CD14-positive monocyte (primary cell): ENCODE data around the gene OR13J1. TPM values are rescaled to one million over a fixed set of nuclear protein-coding genes. Genes with fewer than 3 reads are reported as not detected.
"Not testable (repeated sequence)": the region's sequence is repeated elsewhere in the genome, so short reads cannot be mapped to it uniquely, and the experiment has no call there.

Source experiments
- DNase-seq, 3 donors: peaks; one replicate each; pipeline ENCODE4 v3.0.0-alpha.2; 2011 to 2022
- H2AFZ ChIP-seq: 2 replicates; pipeline ENCODE4 v1.6.0; 2012; ENCODE audit warnings: mild to moderate bottlenecking, low read depth, low read length, inconsistent platforms; ENCODE audit not compliant: insufficient read depth, poor library complexity, severe bottlenecking
- H3K27ac ChIP-seq, 2 donors: 1 replicate in 1 of 2; 2 replicates in 1 of 2; pipeline ENCODE4 v1.5.1; 2012 to 2013; ENCODE audit warnings: low read length in 2 of 2, control low read depth in 1 of 2, inconsistent platforms in 1 of 2, low read depth in 1 of 2, mild to moderate bottlenecking in 1 of 2
- H3K27me3 ChIP-seq, 2 donors: one replicate each; pipeline versions ENCODE4 v1.6.0 to v1.6.1; 2011 to 2013; ENCODE audit warnings: low read length in 2 of 2; ENCODE audit not compliant: control insufficient read depth in 2 of 2, insufficient read depth in 2 of 2
- H3K36me3 ChIP-seq, 2 donors: replicated peaks in 1 of 2; 1 replicate in 1 of 2; 2 replicates in 1 of 2; pipeline versions ENCODE4 v1.5.1 to v1.6.1; 2012 to 2013; ENCODE audit warnings: low read length in 2 of 2, control low read depth in 1 of 2, inconsistent platforms in 1 of 2, mild to moderate bottlenecking in 1 of 2; ENCODE audit not compliant: insufficient read depth in 2 of 2, control insufficient read depth in 1 of 2
- H3K4me1 ChIP-seq, 2 donors: 1 replicate in 1 of 2; 2 replicates in 1 of 2; pipeline versions ENCODE4 v1.5.1 to v1.6.1; 2012 to 2013; ENCODE audit warnings: low read length in 2 of 2, control low read depth in 1 of 2, inconsistent platforms in 1 of 2, mild to moderate bottlenecking in 1 of 2, moderate library complexity in 1 of 2; ENCODE audit not compliant: insufficient read depth in 2 of 2, control insufficient read depth in 1 of 2
- H3K4me2 ChIP-seq: replicated peaks from 2 replicates; pipeline ENCODE3; 2012; ENCODE audit warnings: low read length, moderate library complexity, mild to moderate bottlenecking; ENCODE audit not compliant: poor library complexity, severe bottlenecking; ENCODE audit errors: extremely low read depth
- H3K4me3 ChIP-seq, 3 experiments: fragments of 200-600 bp in 1 of 3; sonication (generic) in 1 of 3; replicated peaks in 1 of 3; 1 replicate in 2 of 3; 2 replicates in 1 of 3; pipeline ENCODE4 v1.5.1; 2011 to 2013; ENCODE audit warnings: low read length in 3 of 3, mild to moderate bottlenecking in 3 of 3, control low read depth in 2 of 3, low read depth in 2 of 3, inconsistent platforms in 1 of 3, moderate library complexity in 1 of 3
- H3K79me2 ChIP-seq: 2 replicates; pipeline ENCODE4 v1.6.0; 2012; ENCODE audit warnings: mild to moderate bottlenecking, control low read depth, inconsistent platforms, low read length, moderate library complexity; ENCODE audit not compliant: insufficient read depth
- H3K9ac ChIP-seq: 2 replicates; pipeline ENCODE4 v1.6.0; 2017; ENCODE audit warnings: low read length, mild to moderate bottlenecking; ENCODE audit not compliant: insufficient read depth, poor library complexity, severe bottlenecking
- H3K9me3 ChIP-seq, 2 donors: replicated peaks in 1 of 2; 1 replicate in 1 of 2; 2 replicates in 1 of 2; pipeline versions ENCODE4 v1.5.1 to v1.6.1; 2012 to 2013; ENCODE audit warnings: low read length in 2 of 2, control low read depth in 1 of 2; ENCODE audit not compliant: control insufficient read depth in 1 of 2, insufficient read depth in 1 of 2
- H4K20me1 ChIP-seq: 2 replicates; pipeline ENCODE4 v1.6.0; 2012; ENCODE audit warnings: mild to moderate bottlenecking, low read length, control low read depth, moderate library complexity; ENCODE audit not compliant: insufficient read depth
- H3K27ac Mint-ChIP-seq, 7 donors: one replicate each; pipeline ENCODE4 v1.8.0; 2020; ENCODE audit warnings: mild to moderate bottlenecking in 7 of 7, mixed read lengths in 7 of 7, moderate library complexity in 6 of 7, inconsistent platforms in 2 of 7
- H3K27me3 Mint-ChIP-seq, 3 donors: one replicate each; pipeline ENCODE4 v1.8.0; 2021 to 2022; ENCODE audit warnings: low read depth in 3 of 3, mild to moderate bottlenecking in 3 of 3, mixed read lengths in 3 of 3, moderate library complexity in 3 of 3, inconsistent platforms in 1 of 3
- H3K36me3 Mint-ChIP-seq, 2 donors: one replicate each; pipeline ENCODE4 v1.8.0; 2020; ENCODE audit warnings: mixed read lengths in 2 of 2, inconsistent platforms in 1 of 2, mild to moderate bottlenecking in 1 of 2
- H3K4me1 Mint-ChIP-seq: one replicate; pipeline ENCODE4 v1.8.0; 2020; ENCODE audit warnings: mild to moderate bottlenecking, mixed read lengths
- H3K4me3 Mint-ChIP-seq, 2 donors: one replicate each; pipeline ENCODE4 v1.8.0; 2020; ENCODE audit warnings: mild to moderate bottlenecking in 2 of 2, mixed read lengths in 2 of 2, moderate library complexity in 1 of 2
- H3K9me3 Mint-ChIP-seq, 7 donors: one replicate each; pipeline ENCODE4 v1.8.0; 2020 to 2022; ENCODE audit warnings: mixed read lengths in 7 of 7, mild to moderate bottlenecking in 6 of 7, moderate library complexity in 6 of 7, inconsistent platforms in 2 of 7
- CTCF ChIP-seq: fragments of 200-600 bp; IDR thresholded peaks from one replicate; pipeline ENCODE4 v1.8.0; 2022; ENCODE audit warnings: antibody characterized with exemption, mild to moderate bottlenecking
- WGBS: methylation state at CpG from one replicate; pipeline ENCODE4 v1.1.5; 2013; ENCODE audit warnings: missing lambda C conversion rate; ENCODE audit not compliant: insufficient coverage; 5-methylcytosine and 5-hydroxymethylcytosine counted together
- intact Hi-C, 2 donors: fragments of 100-400 bp; cut with micrococcal nuclease; formaldehyde crosslinking; loops; one replicate each; pipeline versions ENCODE4 v1.15.0 to v1.15.1; 2023
- polyA plus RNA-seq, 3 donors: library from polyadenylated mRNA; depleted of rRNA in 1 of 3; unstranded in 2 of 3; stranded (reverse) in 1 of 3; fragments of 300-500 nt in 2 of 3; fragments of >200 nt in 1 of 3; fragmentation: Illumina TruSeq in 2 of 3; gene quantifications; 1 replicate in 2 of 3; 2 replicates in 1 of 3; pipeline ENCODE4 v1.2.3, GENCODE V29; 2012 to 2021

Gene OR13J1
- polyA plus RNA-seq, 3 donors: not detected

GRCh38 chr9:35891646-35892045 is 21.4 kb upstream of the OR13J1 start:
- intact Hi-C loops: no loop called here
- peak; percentile 33 to 66 (median 54) for DNase-seq
- H3K9ac ChIP-seq: no peak overlapping the region
- no peak overlapping the region for H3K4me2 ChIP-seq
- Mint-ChIP-seq H3K4me3 (no peak overlapping the region), H3K36me3 (no peaks in the 10 kb centered on the region), H3K9me3 (no peaks in the 10 kb centered on the region), H3K4me1 (peaks cover 11% of the 10 kb centered on the region), H3K27ac (peak overlapping the region in 5 of 7 donors; percentile 19 to 47 (median 44)), H3K27me3 (peaks cover under 1 to 12% (median 9%) of the 10 kb centered on the region in 3 donors)
- H3K4me3 ChIP-seq: no peak overlapping the region
- H3K9me3 ChIP-seq: no peaks in the 10 kb centered on the region
- no peak overlapping the region for H2AFZ ChIP-seq
- no peak overlapping the region for H3K27ac ChIP-seq
- TF ChIP-seq CTCF: no peak
- no peaks in the 10 kb centered on the region for H3K27me3 ChIP-seq
- no peaks in the 10 kb centered on the region for H3K79me2 ChIP-seq
- no peaks in the 10 kb centered on the region for H3K36me3 ChIP-seq
- H3K4me1 ChIP-seq: peaks cover 14 to 16% of the 10 kb centered on the region in 2 donors
- 24% methylated on average over 3 of the region's 3 CpGs for WGBS
- no peaks in the 10 kb centered on the region for H4K20me1 ChIP-seq

- not testable (repeated sequence) for H3K9me3 Mint-ChIP-seq, H3K9ac ChIP-seq, H4K20me1 ChIP-seq, H3K4me1 ChIP-seq, H3K9me3 ChIP-seq, H3K4me1 Mint-ChIP-seq, H2AFZ ChIP-seq, H3K27ac ChIP-seq, H3K27me3 ChIP-seq, DNase-seq, H3K36me3 Mint-ChIP-seq, H3K27ac Mint-ChIP-seq, H3K4me3 Mint-ChIP-seq, H3K79me2 ChIP-seq, H3K36me3 ChIP-seq, H3K4me3 ChIP-seq, H3K4me2 ChIP-seq
- intact Hi-C loops: loop anchor here (5.0 kb wide), 2 partner anchors 58 to 93 kb away; partner anchors contain the start of genes FAM221B (in 1 of the 2), NPR2 (in 1 of the 2) and TMEM8B (in 1 of the 2)
- H3K27me3 Mint-ChIP-seq: peaks cover 11 to 14% (median 11%) of the 10 kb centered on the region in 3 donors
- WGBS: 100% methylated on average over 2 of the region's 3 CpGs
Observed at GRCh38 chr9:35884908-35885307, 14.7 kb upstream of the OR13J1 start.
